SK-N-DZ (cell line): Measurements from ENCODE around the gene MYO15A.

Experiments used
- DNase-seq: peaks from one replicate; pipeline ENCODE4 v3.0.0-alpha.2; 2015; ENCODE audit warnings: low spot score

The MYO15A gene

GRCh38 chr17:18156976-18157280, 48.4 kb downstream of the MYO15A start:
- no peak for DNase-seq

DNA sequence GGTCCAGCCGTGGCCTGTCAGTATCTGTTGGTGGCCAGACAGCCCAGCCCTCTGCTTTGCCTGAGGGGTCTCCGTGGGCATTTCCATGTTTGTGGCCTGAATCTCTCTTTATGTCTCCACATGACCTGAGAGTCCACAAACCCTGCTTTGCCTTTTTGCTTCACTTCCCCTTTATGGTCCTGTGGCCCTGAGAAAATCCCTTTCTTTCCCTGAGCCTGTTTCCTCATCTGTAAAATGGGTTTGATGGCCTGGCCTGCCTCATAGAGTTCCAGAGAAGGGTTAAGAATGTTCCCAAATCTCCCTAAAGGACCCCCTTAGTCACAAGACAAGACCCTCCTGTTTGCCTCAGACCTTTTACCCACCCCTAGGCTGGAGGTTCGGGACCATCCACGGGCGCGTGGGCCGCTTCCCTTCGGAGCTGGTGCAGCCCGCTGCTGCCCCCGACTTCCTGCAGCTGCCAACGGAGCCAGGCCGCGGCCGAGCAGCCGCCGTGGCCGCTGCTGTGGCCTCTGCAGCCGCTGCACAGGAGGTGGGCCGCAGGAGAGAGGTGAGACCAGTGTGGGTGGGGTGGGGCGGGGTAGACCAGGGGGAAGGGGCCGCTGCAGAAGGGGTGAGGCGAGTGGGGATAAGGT, 48.9 kb downstream of the MYO15A start:
- DNase-seq = no peak

DNA sequence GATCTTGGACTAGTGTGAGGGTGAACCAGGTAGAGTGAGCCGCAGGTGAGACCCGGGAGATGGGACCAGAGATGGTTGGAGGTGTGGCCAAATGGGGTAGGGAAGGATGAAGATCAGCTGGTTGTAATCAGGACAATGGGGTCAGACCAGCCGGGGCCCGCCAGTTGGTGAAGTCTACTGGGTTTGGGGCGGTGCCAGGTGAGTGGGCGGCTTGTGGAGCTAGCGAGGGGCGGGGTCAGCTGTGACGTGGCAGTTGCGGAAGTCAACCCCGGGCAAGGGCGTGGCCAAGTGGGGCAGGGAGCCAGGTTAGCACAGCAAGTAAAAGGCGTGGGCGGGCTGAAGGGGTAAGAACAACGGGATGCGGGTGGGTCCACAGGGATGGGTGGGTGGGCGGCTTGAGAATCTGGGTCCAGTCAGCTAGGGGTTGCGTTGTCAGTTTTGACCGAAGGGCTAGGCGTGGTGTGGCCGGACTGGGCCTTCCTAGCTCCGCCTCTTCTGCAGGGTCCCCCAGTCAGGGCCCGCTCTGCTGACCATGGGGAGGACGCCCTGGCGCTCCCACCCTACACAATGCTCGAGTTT, 49.6 kb downstream of the MYO15A start:
- DNase-seq = no peak

DNA sequence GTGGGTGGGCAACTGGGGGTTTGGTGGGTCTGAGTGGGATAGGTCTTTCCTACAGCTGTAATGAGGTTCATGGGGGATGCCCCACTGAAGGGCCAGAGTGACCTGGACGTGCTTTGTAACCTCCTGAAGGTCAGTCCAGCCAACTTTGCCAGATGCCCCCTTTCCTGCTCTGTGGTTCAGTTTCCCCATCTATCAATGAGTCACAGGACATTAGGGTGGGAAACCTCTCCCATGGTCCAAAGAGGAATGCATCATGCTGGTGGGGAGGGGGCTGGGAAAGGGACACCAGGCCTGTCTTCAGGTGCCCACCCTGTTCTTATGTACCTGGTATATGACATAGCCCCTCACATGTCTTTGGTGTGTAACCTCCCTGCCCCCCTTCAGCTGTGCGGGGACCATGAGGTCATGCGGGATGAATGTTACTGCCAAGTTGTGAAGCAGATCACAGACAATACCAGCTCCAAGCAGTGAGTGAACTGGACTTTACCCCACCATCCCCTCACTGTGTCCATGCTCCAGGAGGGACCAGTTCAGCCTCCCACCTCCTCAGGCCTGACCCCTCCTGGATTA, 51.1 kb downstream of the MYO15A start:
- no peak for DNase-seq

DNA sequence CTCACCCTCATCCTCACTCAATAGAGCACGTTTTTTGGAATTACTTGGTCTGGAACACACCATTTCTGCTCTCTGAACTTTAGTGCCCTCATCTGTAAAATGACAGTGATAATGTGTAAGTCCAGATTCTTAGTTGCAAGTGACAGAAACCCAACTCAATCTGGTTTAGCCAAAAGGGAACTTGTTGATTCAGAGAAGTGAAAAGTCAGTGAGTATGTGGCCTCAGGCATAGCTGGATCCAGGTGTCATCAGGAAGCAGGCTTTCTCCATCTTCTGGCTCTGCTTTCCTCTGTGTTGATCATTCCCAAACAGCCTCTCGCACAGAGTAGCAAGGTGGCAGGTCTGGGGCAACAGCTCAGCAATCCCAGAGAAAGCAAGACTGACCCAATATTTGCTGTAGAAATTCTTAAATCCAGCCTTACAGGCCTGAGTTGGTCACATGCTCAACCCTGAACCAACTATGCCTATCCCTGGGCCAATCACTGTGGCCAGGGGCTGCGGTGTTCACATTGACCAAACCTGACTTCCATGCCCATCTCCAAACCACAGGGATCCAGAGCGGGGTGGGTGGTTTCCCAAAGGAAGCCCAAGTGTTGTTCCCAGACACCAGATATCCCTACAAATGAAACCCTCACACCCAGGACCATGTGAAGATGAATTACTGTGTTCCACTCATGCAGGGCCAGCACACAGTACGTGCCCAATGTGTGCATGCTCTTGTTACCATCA, 51.7 kb downstream of the MYO15A start:
- no peak for DNase-seq

DNA sequence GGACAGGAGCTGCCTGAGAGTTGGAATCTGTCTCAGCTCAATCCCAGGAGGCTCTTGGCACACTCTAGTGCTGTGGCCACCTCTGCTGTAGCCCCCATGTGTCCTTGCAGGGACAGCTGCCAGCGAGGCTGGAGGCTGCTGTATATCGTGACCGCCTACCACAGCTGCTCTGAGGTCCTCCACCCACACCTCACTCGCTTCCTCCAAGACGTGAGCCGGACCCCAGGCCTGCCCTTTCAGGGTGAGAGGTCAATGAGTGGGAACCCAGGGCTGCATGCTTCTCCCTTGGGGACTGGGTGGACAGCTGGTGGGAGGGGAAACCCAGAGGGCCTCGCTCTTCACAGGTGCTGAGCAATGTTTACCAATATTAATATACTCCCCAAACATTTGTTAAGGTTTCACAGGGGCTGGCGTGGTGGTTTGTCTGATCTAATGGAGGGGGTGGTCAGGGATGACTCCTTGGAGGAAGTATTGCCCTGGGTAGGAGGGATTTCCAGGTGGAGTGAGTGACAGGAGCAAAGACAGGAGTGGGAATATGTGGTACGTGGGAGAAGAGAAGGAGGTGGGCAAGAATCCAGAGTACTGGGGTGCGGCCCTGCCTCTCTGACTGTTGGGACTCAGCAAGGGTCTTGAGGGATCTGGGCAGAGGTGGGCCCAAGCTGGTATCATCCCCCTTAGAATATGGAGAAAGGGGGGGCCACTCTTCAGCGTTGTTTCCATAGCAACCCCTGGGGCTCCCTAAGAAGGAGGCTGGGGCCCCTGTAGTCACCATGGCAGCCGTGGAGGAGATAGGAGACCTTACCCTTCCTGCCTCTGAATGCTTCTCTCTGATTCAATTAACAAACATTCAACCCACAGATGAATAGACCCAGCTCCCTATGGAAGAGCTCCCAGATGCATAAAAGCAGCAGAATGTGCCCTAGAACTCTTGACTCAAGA, 52.9 kb downstream of the MYO15A start:
- DNase-seq = no peak

DNA sequence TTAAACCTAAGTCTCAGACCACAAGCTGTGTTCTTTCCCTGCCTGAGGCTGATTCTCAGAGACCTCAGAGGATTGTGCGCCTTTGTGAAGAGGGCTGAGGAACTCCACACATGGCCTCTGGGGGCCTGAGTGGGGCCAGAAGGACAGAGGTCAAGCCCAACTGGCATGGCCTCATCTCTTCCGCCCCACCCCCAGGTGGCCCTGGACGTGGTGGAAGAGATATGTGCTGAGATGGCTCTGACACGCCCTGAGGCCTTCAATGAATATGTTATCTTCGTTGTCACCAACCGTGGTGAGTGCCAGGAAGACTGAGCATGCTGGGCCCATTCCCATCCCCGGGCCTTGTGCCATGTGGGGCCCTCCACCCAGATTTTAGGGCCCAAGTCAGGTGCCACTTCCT, 55.0 kb downstream of the MYO15A start:
- no peak for DNase-seq

- no peak for DNase-seq
These were observed 58.3 kb downstream of the MYO15A start for GRCh38 chr17:18166894-18167293.

- no peak for DNase-seq
These were observed 58.9 kb downstream of the MYO15A start for GRCh38 chr17:18167421-18167820.

GRCh38 chr17:18172531-18173278, 64.1 kb downstream of the MYO15A start:
- DNase-seq = no peak

GRCh38 chr17:18173740-18174139, 65.2 kb downstream of the MYO15A start:
- no peak for DNase-seq

GRCh38 chr17:18176176-18176575, 67.6 kb downstream of the MYO15A start:
- no peak for DNase-seq

DNA sequence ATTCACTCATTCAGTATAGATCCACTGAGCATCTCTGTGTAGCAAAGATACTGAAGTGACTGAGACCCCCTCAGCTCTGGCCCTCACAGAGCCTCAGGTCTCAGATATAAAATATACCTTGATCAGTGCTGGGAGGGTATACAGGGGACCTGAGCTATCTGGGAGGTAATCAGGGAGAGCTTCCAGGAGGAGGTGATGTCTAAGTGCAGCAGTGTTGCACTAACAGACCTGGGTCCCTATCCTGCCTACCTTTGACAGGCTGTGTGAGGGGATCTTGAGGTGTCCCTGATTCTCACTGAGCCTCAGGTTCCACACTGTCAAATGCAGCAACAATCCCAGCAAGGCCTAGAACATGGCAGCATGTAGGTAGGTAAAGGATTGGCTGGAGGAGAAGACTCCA, 68.6 kb downstream of the MYO15A start:
- DNase-seq = no peak

DNA sequence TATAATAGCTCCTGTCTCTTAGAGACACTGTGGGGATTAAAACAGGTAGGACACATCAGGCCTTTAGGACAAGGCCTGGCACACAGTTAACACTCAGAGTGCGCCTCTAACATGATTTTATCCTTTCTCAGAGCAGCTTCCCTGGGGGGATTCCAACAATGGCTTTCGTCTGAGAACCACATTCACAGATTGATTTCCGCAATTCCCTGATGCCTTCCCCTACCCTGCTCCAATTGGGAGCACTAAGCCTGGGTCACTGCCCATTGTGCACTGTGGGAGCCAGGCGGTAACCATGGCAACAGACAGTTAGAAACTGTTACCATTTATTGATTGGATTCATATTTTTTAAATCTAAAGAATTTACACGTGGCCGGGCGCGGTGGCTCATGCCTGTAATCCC, 69.2 kb downstream of the MYO15A start:
- DNase-seq = no peak

- no peak for DNase-seq
These were observed 70.6 kb downstream of the MYO15A start for GRCh38 chr17:18179196-18179595.

DNA sequence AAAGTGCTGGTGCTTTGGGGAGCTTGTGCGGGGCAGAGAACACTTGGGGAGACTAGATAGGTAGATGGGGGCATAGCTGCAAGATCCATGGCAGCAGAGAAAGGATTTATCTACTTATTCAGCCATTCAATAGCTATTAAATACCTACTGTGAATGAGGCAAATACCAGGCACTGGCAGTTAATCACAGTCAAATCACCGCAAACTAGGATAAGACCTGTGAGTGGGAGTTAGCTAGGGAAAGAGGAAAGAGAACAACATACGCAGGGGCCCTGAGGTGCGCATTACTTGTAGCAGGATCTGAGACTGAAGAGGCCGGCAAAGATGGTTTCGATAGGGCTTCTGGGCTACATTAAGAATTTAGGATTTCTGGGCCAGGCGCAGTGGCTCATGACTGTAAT, 71.2 kb downstream of the MYO15A start:
- no peak for DNase-seq

- DNase-seq = no peak
These were observed 72.8 kb downstream of the MYO15A start for GRCh38 chr17:18181358-18181757.

GRCh38 chr17:18182110-18182977, 73.8 kb downstream of the MYO15A start:
- DNase-seq = no peak

- DNase-seq = no peak
These were observed 74.4 kb downstream of the MYO15A start for GRCh38 chr17:18182978-18183333.
